ENCODE measurements around the gene NKAIN4. TPM values are rescaled to one million over a fixed set of nuclear protein-coding genes. Genes with fewer than 3 reads are reported as not detected.

NKAIN4 gene
- total RNA-seq, 2 donors from 2014 or later, result not detected

- Histone ChIP-seq H3K4me3 (no peak within 1 kb of the TSS), H3K4me1 (ENCODE audit: control insufficient read depth in 1 of 2, low read depth in 2 of 2) (no peaks in the 10 kb centered on the region), H3K9me3 (no peaks in the 10 kb centered on the region), H3K27me3 (replicated peaks; ENCODE audit: insufficient read depth) (no peaks in the 10 kb centered on the region), H3K27ac (no peak within 1 kb of the TSS), H3K36me3 (no peaks in the 10 kb centered on the region)
- no peak for TF ChIP-seq CTCF (IDR thresholded peaks at IDR 0.05)
- ATAC-seq (ENCODE audit: insufficient number of reproducible peaks, low FRiP score, low read depth), result no peak
- DNase-seq (ENCODE audit: low spot score), result no peak
Observed at GRCh38 chr20:63235399-63235983, 18.8 kb downstream of the NKAIN4 start, which contains the start of gene BIRC7. BIRC7 (plus strand) TSS chr20:63235905; CDS start chr20:63236097, 192 bp downstream.

- TF ChIP-seq CTCF (IDR thresholded peaks at IDR 0.05), result no peak
- no peak for ATAC-seq (ENCODE audit: insufficient number of reproducible peaks, low FRiP score, low read depth)
- H3K27me3 ChIP-seq (replicated peaks; ENCODE audit: insufficient read depth), result no peaks in the 10 kb centered on the region
- no peak overlapping the region for H3K27ac ChIP-seq
- no peaks in the 10 kb centered on the region for H3K9me3 ChIP-seq
- no peaks in the 10 kb centered on the region for H3K4me1 ChIP-seq (ENCODE audit: control insufficient read depth in 1 of 2, low read depth in 2 of 2)
- no peak for DNase-seq (ENCODE audit: low spot score)
- no peak overlapping the region for H3K4me3 ChIP-seq
- H3K36me3 ChIP-seq, result no peaks in the 10 kb centered on the region
Observed at GRCh38 chr20:63234693-63235398, 19.4 kb downstream of the NKAIN4 start.

GRCh38 chr20:63233924-63234323, 20.3 kb downstream of the NKAIN4 start:
- Histone ChIP-seq H3K36me3 (no peaks in the 10 kb centered on the region), H3K27me3 (replicated peaks; ENCODE audit: insufficient read depth) (no peaks in the 10 kb centered on the region), H3K4me1 (ENCODE audit: control insufficient read depth in 1 of 2, low read depth in 2 of 2) (no peaks in the 10 kb centered on the region), H3K4me3 (no peak overlapping the region), H3K27ac (no peak overlapping the region), H3K9me3 (no peaks in the 10 kb centered on the region)
- no peak for TF ChIP-seq CTCF (IDR thresholded peaks at IDR 0.05)
- no peak for DNase-seq (ENCODE audit: low spot score)
- no peak for ATAC-seq (ENCODE audit: insufficient number of reproducible peaks, low FRiP score, low read depth)

- no peak overlapping the region for H3K4me3 ChIP-seq
- no peak for TF ChIP-seq CTCF (IDR thresholded peaks at IDR 0.05)
- H3K27me3 ChIP-seq (replicated peaks; ENCODE audit: insufficient read depth), result no peaks in the 10 kb centered on the region
- H3K4me1 ChIP-seq (ENCODE audit: control insufficient read depth in 1 of 2, low read depth in 2 of 2), result no peaks in the 10 kb centered on the region
- H3K9me3 ChIP-seq, result no peaks in the 10 kb centered on the region
- no peak for DNase-seq (ENCODE audit: low spot score)
- no peak for ATAC-seq (ENCODE audit: insufficient number of reproducible peaks, low FRiP score, low read depth)
- no peaks in the 10 kb centered on the region for H3K36me3 ChIP-seq
- H3K27ac ChIP-seq, result no peak overlapping the region
Observed at GRCh38 chr20:63233061-63233344, 21.3 kb downstream of the NKAIN4 start.

- no peak for TF ChIP-seq CTCF (IDR thresholded peaks at IDR 0.05)
- H3K36me3 ChIP-seq, result no peaks in the 10 kb centered on the region
- no peak overlapping the region for H3K27ac ChIP-seq
- DNase-seq (ENCODE audit: low spot score) (no peak), ATAC-seq (ENCODE audit: insufficient number of reproducible peaks, low FRiP score, low read depth) (no peak)
- no peaks in the 10 kb centered on the region for H3K9me3 ChIP-seq
- no peaks in the 10 kb centered on the region for H3K4me1 ChIP-seq (ENCODE audit: control insufficient read depth in 1 of 2, low read depth in 2 of 2)
- H3K4me3 ChIP-seq, result no peak overlapping the region
- H3K27me3 ChIP-seq (replicated peaks; ENCODE audit: insufficient read depth), result no peaks in the 10 kb centered on the region
Observed at GRCh38 chr20:63232235-63233060, 21.8 kb downstream of the NKAIN4 start.
